Measurements from ENCODE around the gene VMA21. TPM values are rescaled to one million over a fixed set of nuclear protein-coding genes. Genes with fewer than 3 reads are reported as not detected.

Gene VMA21
- total and polyA plus RNA-seq, 2 of the 4 experiments (the other 2 are of a cell fraction) = 12.3 to 28.5 TPM

GRCh38 chrX:151398346-151398745 lies 1.3 kb downstream of the VMA21 start:
- no peak for DNase-seq
- H4K8ac ChIP-seq (ENCODE audit: low read depth in 2 of 2, low read length in 2 of 2) = no peak overlapping the region
- H3K9me1 ChIP-seq (ENCODE audit: insufficient read depth, low read length) = no peaks in the 10 kb centered on the region
- no peak for ATAC-seq (ENCODE audit: low read depth)
- no peak overlapping the region for H2BK20ac ChIP-seq (ENCODE audit: low read depth, low read length)
- H2BK120ac ChIP-seq (ENCODE audit: low read depth, low read length) = no peak overlapping the region
- no peak overlapping the region for H3K56ac ChIP-seq (ENCODE audit: extremely low read depth, insufficient read depth, low read length)
- H3K9ac ChIP-seq (ENCODE audit: low read depth, low read length) = no peak overlapping the region
- no peak overlapping the region for H4K5ac ChIP-seq (ENCODE audit: low read depth, low read length)
- no peak overlapping the region for H3K18ac ChIP-seq (ENCODE audit: low read depth, low read length)
- no CpG with 5 or more reads among the region's 3 CpGs for WGBS, 2 experiments (ENCODE audit: extremely low coverage in 2 of 2, insufficient read length in 1 of 2)
- no peaks in the 10 kb centered on the region for H3K9me3 ChIP-seq (ENCODE audit: control insufficient read depth, insufficient read depth, low read length)
- ChIA-PET CTCF (no interaction called here), POLR2A (ENCODE audit: unreplicated experiment) (no interaction called here)
- TF ChIP-seq FOS (IDR thresholded peaks at IDR 0.05; ENCODE audit: low read depth, low read length) = no peak
- TF ChIP-seq ELK1 (IDR thresholded peaks at IDR 0.05; ENCODE audit: borderline replicate concordance, low read depth, low read length) = no peak
- TF ChIP-seq USF2 (IDR thresholded peaks at IDR 0.05; ENCODE audit: low read depth, low read length) = no peak
- no peak for TF ChIP-seq NFE2L2 (IDR thresholded peaks at IDR 0.05; ENCODE audit: low read depth, low read length)
- no peak for TF ChIP-seq BHLHE40 (IDR thresholded peaks at IDR 0.05; ENCODE audit: low read depth, low read length)
- no peak for TF ChIP-seq CTCF (conservative IDR thresholded peaks at IDR 0.05; ENCODE audit: low read depth, low read length)
- TF ChIP-seq MAZ (IDR thresholded peaks at IDR 0.05; ENCODE audit: borderline replicate concordance, low read depth, low read length) = no peak
- no peak for TF ChIP-seq POLR2A (IDR thresholded peaks at IDR 0.05; ENCODE audit: low read depth, low read length)
- no peak for TF ChIP-seq RFX5 (IDR thresholded peaks at IDR 0.05; ENCODE audit: low read depth, low read length)
- TF ChIP-seq CHD1 (IDR thresholded peaks at IDR 0.05; ENCODE audit: low read depth, low read length) = no peak
- TF ChIP-seq MAFK (IDR thresholded peaks at IDR 0.05; ENCODE audit: low read depth, low read length) = no peak
- no peak for TF ChIP-seq RAD21 (IDR thresholded peaks at IDR 0.05; ENCODE audit: low read length)
- TF ChIP-seq SMC3 (IDR thresholded peaks at IDR 0.05; ENCODE audit: low read depth, low read length) = no peak
- in situ Hi-C loops (cut with MboI; ENCODE audit: low sequenced_read_pairs) (no loop called here), dilution Hi-C loops (cut with HindIII; ENCODE audit: low sequenced_read_pairs, unreplicated experiment) (no loop called here), intact Hi-C loops (cut with micrococcal nuclease) (no loop called here)
- H3K23ac ChIP-seq (ENCODE audit: low read depth, low read length) = no peak overlapping the region
- no peak overlapping the region for H2AK5ac ChIP-seq (ENCODE audit: low read depth, low read length)
- H3K27ac ChIP-seq (ENCODE audit: insufficient read depth, low read length) = no peak overlapping the region
- BruUV-seq (replicated peaks) = no TSS peak
- no peak overlapping the region for H2AFZ ChIP-seq (replicated peaks; ENCODE audit: low read length, poor library complexity)
- no peak overlapping the region for H3K14ac ChIP-seq (replicated peaks; ENCODE audit: low read depth, low read length)
- peaks cover 2% of the 10 kb centered on the region; the same call in 1 of the 2 replicates for H3K4me1 ChIP-seq (ENCODE audit: control insufficient read depth, insufficient read depth, low read length)
- no peaks in the 10 kb centered on the region for H3K36me3 ChIP-seq (ENCODE audit: control insufficient read depth, insufficient read depth, low read length)
- no peak overlapping the region for H2AK9ac ChIP-seq (replicated peaks; ENCODE audit: low read depth, low read length, poor library complexity)
- H2BK15ac ChIP-seq (ENCODE audit: low read depth, low read length) = no peak overlapping the region
- no peak overlapping the region for H3K4ac ChIP-seq (ENCODE audit: low read depth, low read length)
- H4K91ac ChIP-seq (ENCODE audit: insufficient read depth, low read depth, low read length) = no peak overlapping the region
- no peaks in the 10 kb centered on the region for H3K27me3 ChIP-seq (ENCODE audit: control insufficient read depth, insufficient read depth, low read length)
- peak overlapping the region; percentile 69 for H3K4me2 ChIP-seq (ENCODE audit: low read depth, low read length)
- H4K20me1 ChIP-seq (ENCODE audit: insufficient read depth, low read length) = peaks cover 10% of the 10 kb centered on the region
- H3K79me1 ChIP-seq (ENCODE audit: low read depth in 1 of 2, low read length in 2 of 2) = 0 out of 4 replicates have a peak, but pooled peaks cover 0 to 3% of the 10 kb centered on the region in 2 experiments
- no peak overlapping the region for H3K4me3 ChIP-seq (ENCODE audit: insufficient read depth, low read depth, low read length)
- H2BK5ac ChIP-seq (ENCODE audit: low read depth, low read length, poor library complexity, severe bottlenecking) = no peak overlapping the region

Measured in IMR-90 (cell line).